ENCODE results near the gene SLC2A4RG. TPM values are rescaled to one million over a fixed set of nuclear protein-coding genes. Genes with fewer than 3 reads are reported as not detected.

SLC2A4RG gene, protein sequence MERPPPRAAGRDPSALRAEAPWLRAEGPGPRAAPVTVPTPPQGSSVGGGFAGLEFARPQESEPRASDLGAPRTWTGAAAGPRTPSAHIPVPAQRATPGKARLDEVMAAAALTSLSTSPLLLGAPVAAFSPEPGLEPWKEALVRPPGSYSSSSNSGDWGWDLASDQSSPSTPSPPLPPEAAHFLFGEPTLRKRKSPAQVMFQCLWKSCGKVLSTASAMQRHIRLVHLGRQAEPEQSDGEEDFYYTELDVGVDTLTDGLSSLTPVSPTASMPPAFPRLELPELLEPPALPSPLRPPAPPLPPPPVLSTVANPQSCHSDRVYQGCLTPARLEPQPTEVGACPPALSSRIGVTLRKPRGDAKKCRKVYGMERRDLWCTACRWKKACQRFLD
- total RNA-seq = 10 to 100 TPM; 24.7 to 37.2 TPM

DNA sequence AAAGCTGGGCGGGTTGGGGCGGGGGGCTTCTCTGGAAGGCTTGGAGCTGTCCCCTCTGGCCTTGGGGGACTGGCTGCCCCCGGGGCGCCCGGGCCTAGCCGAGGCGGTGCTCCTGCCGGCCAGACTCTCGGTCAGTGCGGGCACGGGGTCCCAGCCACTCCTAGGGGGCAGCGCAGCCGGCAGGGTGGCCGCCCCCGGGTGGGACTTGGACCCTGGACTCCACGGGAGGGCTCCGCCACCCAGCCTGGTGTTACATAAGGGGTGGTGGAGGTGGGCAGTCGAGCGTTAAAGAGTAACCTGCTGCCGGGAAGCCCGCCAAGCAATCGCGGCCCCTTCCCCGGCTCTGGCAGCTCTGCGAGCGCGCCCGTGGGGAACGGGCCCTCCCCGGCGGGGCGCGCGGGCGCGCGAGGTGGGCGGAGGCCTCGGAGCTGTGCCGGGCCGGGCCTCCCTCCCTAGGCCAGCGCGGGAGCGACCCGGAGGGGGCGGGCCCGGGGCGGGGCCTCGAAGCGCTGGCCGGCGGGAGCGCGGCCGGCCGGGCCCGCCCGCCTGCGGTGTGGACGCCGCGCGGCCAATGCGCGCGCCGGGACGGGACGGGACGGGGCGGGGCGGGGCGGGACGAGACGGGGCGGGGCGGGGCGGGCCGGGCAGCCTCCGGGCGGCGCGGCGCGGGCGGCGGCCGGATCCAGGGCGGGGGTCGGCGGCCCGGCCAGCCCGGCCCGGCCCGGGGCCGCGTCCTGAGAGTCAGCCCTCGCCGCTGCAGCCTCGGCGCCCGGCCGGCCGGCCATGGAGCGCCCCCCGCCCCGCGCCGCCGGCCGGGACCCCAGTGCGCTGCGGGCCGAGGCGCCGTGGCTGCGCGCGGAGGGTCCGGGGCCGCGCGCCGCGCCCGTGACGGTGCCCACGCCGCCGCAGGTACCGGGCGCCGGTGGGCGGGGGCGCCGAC is at the start of gene SLC2A4RG:
Gene SLC2A4RG, plus strand, starts transcription at position 647 of the 940 bp plus-strand sequence. Its CDS starts 137 bp downstream, at position 784.
- DNase-seq (ENCODE audit: low spot score in 2 of 2) (peak; percentile 71 to 78), ATAC-seq (peak; percentile 71 to 72)
- Mint-ChIP-seq H3K36me3 (no peaks in the 10 kb centered on the region), H3K27ac (no peak within 1 kb of the TSS), H3K9me3 (no peaks in the 10 kb centered on the region)

DNA sequence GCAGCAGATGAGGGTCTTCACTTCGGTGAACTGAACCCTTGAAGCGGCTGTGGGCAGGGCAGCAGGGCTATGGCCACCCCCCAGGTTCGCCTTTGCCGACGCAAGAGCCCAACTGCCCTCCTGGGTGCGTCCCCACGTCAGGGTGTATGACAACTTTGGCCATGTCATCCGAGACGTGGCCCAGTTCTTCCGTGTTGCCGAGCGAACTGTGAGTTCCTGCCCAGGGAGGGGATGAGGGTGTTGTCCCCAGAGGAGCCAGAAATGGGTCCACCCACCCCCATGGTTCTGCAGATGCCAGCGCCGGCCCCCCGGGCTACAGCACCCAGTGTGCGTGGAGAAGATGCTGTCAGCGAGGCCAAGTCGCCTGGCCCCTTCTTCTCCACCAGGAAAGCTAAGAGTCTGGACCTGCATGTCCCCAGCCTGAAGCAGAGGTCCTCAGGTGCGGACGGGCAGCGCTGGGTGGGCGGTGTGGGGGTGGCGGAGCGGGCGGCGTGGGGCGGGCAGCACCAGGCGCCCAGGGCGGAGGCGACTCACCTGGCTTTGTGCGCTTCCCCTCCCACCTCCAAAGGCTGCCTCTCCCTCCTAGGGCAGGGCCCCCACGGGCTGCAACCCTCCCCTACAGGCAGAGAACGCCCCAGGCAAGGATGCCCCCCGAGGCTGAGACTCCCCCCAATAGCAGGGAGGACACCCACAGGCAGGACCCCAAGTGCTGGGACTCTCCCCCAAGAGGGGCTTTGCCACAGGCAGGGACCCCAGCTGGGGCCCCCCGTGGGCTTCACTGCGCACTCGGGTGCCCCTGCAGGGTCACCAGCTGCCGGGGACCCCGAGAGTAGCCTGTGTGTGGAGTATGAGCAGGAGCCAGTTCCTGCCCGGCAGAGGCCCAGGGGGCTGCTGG is 49.3 kb upstream of the SLC2A4RG start:
- H3K9me3 Mint-ChIP-seq = no peaks in the 10 kb centered on the region
- peaks cover 0 to 6% of the 10 kb centered on the region in 2 donors for H3K36me3 Mint-ChIP-seq
- no peak for ATAC-seq
- no peak overlapping the region for H3K27ac Mint-ChIP-seq
- DNase-seq (ENCODE audit: low spot score in 2 of 2) = no peak

DNA sequence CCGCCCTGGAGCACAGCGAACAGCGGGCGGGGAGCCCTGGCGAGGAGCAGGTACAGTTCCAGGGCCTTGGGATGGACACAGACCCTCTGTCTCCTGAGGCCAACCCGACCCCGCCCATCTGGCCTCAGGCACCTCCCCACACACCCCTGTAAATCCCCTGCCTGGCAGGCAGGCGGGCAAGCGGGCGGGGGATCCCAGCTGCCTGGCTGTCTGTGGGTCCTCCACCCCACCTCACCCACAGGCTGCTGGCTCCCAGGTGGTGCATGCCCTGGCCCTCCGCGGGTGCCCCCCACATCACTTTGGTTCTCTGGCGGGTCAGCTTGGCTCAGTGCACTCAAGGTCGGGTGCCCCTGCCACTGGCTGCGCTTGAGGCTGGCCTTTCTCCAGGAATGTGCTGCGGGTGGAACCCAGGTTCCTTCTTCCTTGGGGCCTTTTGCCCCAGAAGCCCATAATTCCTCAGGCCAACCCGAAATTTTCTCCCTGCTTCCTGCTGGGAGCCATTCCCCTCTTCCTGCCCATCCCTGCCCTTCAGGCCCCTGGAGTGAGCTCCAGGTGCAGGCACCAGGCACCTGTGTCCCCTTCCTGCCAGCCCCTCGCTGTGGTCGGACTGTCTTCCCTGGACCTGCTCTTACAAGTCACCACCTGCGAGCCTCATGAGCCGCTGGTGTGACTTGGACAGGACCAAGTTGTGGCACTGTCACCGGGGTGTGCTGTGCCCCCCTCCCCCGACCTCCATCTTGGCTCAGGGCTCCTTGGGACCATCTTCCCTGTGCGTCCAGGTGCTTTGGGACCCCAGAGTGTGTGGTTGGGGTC is 48.5 kb upstream of the SLC2A4RG start:
- Mint-ChIP-seq H3K27ac (peak overlapping the region in 1 of 2 donors; percentile 73), H3K36me3 (peaks cover 0 to 6% of the 10 kb centered on the region in 2 donors), H3K9me3 (no peaks in the 10 kb centered on the region)
- ATAC-seq (no peak), DNase-seq (ENCODE audit: low spot score in 2 of 2) (no peak)

DNA sequence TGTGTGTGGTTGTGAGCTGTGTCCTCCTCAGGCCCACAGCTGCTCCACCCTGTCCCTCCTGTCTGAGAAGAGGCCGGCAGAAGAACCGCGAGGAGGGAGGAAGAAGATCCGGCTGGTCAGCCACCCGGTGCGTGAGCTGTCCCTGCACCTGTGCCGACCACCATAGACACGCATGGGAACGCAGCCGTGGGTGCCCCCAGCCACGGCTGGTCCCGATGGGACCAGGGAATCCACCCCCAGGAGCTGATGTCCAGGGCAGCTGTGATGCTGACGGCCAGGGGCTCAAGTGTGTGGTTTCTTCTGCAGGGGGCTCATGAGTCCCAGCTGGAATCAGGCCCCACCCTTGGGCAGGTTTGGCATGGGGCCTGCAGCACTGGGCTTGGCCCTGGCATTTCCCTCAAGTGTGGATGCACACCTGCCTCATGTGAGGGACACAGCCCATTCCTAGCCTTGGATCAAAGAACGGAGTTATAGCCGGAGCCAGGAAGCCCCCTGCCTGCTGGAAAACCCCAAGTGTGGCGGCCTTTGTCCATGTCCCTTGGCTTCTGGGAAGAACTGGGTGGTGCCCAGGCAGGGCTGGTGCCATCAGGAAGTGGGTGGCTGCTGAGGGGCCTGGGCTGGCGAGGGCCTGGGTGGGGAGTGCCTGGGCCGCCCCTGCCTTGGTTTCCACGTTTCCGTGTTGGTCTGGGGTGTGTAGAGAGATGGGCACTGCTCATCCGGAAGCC is 47.7 kb upstream of the SLC2A4RG start:
- Mint-ChIP-seq H3K36me3 (peaks cover 0 to 6% of the 10 kb centered on the region in 2 donors), H3K27ac (peak overlapping the region; percentile 48 to 73), H3K9me3 (no peaks in the 10 kb centered on the region)
- ATAC-seq (no peak), DNase-seq (ENCODE audit: low spot score in 2 of 2) (no peak)

DNA sequence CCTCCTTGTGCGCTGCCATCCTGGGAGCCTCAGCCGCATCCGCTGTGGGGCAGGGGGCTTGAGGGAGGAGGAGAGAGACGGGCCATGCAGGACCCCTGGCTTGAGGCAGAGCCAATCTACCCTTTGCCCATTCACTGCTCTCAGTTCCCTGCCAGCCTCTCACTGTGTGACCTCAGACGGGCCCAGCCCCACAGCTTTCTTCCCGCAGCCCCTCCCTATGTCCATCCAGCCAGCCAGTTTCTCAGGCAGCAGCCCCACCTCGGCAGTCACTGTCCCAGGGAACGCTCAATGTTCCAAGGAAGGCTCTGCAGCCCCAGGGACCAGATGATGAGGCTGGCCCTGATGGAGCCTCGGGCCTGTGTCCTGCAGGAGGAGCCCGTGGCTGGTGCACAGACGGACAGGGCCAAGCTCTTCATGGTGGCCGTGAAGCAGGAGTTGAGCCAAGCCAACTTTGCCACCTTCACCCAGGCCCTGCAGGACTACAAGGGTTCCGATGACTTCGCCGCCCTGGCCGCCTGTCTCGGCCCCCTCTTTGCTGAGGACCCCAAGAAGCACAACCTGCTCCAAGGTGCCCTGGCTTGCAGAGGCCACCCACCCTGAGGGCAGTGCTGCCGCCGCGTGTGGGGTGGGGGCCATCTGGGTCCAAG is 47.0 kb upstream of the SLC2A4RG start:
- Mint-ChIP-seq H3K27ac (peak overlapping the region in 1 of 2 donors; percentile 48), H3K9me3 (no peaks in the 10 kb centered on the region), H3K36me3 (peaks cover 0 to 6% of the 10 kb centered on the region in 2 donors)
- ATAC-seq = no peak
- DNase-seq (ENCODE audit: low spot score in 2 of 2) = no peak

DNA sequence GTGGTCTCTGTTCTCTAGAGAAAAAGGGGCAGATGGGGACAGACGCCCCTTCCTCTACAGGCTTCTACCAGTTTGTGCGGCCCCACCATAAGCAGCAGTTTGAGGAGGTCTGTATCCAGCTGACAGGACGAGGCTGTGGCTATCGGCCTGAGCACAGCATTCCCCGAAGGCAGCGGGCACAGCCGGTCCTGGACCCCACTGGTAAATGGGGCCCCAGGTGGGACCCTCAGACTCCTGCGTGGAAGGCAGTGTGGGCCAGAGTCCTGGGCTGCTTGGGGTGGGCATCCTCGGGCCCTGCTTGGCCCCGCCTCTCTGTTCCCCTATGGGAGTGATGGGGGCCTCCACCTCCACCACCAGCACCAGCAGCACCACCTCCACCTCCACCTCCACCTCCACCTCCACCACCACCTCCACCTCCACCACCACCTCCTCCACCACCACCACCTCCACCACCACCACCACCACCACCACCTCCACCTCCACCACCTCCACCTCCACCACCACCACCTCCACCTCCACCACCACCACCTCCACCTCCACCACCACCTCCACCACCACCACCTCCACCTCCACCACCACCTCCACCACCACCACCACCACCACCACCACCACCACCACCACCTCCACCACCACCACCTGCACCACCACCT is 46.4 kb upstream of the SLC2A4RG start:
- ATAC-seq (no peak), DNase-seq (ENCODE audit: low spot score in 2 of 2) (no peak)
- Mint-ChIP-seq H3K27ac (peak overlapping the region in 1 of 2 donors; percentile 48), H3K9me3 (no peaks in the 10 kb centered on the region), H3K36me3 (peaks cover 0 to 6% of the 10 kb centered on the region in 2 donors)

DNA sequence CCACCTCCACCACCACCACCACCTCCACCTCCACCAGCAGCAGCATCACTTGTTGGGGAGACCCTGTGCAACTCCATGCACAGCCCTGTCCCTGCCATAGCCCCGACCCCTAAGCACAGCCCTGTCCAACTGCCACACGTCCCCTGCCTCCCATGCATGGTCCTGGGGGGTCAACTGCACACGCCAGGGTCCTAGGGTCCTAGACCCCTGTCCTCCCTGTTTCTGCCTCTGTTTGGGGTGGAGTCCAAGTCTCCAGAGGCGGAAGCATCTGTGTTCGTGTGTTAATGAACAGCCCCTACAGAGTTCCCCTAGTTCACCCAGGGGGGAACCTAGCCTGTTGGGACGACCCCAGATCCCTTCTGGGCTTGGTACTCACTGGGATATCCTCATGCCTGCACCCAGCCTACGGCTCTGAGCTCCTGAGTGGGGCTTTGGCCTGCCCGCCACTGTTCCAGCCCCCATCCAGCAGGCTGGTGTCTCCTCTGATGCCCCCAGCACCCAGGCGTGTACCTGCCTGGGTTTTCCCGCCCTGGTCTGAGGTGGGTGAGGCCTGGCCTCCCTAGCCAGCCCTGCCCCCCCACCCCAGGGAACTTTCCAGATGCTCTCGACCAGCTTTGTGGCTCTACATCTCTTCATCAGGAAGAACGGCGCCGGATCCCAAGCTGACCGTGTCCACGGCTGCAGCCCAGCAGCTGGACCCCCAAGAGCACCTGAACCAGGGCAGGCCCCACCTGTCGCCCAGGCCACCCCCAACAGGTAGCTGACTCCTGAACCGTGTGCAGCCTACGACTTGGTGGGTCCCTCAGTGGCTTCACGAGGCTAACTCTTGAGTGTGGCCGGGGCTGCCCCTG is 45.6 kb upstream of the SLC2A4RG start:
- peaks cover 0 to 6% of the 10 kb centered on the region in 2 donors for H3K36me3 Mint-ChIP-seq
- H3K9me3 Mint-ChIP-seq = no peaks in the 10 kb centered on the region
- H3K27ac Mint-ChIP-seq = peak overlapping the region in 1 of 2 donors; percentile 92
- DNase-seq (ENCODE audit: low spot score in 2 of 2) (no peak), ATAC-seq (no peak)

DNA sequence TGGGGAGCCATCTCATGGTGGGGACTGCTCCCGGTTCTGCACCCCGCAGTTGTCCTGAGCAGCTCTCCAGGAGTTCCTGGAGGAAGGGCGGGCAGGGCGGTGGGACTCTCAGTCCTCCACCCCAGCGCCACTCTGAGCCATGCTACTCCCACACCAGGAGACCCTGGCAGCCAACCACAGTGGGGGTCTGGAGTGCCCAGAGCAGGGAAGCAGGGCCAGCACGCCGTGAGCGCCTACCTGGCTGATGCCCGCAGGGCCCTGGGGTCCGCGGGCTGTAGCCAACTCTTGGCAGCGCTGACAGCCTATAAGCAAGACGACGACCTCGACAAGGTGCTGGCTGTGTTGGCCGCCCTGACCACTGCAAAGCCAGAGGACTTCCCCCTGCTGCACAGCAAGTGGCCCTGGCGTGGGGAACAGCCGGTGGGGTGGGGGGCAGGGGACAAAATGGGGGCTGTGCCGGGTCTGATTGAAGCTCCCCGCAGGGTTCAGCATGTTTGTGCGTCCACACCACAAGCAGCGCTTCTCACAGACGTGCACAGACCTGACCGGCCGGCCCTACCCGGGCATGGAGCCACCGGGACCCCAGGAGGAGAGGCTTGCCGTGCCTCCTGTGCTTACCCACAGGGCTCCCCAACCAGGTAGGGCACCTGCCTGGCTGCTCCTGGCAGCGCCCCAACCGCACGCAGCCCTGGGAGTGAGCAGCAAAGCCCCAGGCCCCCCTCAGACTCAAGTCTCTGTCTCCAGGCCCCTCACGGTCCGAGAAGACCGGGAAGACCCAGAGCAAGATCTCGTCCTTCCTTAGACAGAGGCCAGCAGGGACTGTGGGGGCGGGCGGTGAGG is 44.8 kb upstream of the SLC2A4RG start:
- H3K27ac Mint-ChIP-seq = no peak overlapping the region
- H3K9me3 Mint-ChIP-seq = no peaks in the 10 kb centered on the region
- H3K36me3 Mint-ChIP-seq = peaks cover 0 to 6% of the 10 kb centered on the region in 2 donors
- ATAC-seq (no peak), DNase-seq (ENCODE audit: low spot score in 2 of 2) (no peak)

DNA sequence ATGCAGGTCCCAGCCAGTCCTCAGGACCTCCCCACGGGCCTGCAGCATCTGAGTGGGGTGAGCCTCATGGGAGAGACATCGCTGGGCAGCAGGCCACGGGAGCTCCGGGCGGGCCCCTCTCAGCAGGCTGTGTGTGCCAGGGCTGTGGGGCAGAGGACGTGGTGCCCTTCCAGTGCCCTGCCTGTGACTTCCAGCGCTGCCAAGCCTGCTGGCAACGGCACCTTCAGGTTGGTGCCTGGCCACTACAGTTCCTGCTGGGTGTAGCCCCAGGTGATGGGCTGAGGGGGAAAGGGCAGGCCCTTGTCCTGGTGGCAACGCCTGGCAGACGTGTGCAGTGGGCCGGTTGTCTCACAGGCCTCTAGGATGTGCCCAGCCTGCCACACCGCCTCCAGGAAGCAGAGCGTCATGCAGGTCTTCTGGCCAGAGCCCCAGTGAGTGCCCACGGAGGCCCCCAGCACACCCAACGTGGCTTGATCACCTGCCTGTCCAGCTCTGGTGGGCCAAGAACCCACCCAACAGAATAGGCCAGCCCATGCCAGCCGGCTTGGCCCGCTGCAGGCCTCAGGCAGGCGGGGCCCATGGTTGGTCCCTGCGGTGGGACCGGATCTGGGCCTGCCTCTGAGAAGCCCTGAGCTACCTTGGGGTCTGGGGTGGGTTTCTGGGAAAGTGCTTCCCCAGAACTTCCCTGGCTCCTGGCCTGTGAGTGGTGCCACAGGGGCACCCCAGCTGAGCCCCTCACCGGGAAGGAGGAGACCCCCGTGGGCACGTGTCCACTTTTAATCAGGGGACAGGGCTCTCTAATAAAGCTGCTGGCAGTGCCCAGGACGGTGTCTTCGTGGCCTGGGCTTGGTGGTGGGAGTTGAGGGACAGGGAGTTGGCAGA is 43.9 kb upstream of the SLC2A4RG start:
- Mint-ChIP-seq H3K9me3 (no peaks in the 10 kb centered on the region), H3K36me3 (peaks cover 0 to 6% of the 10 kb centered on the region in 2 donors), H3K27ac (no peak overlapping the region)
- ATAC-seq (no peak), DNase-seq (ENCODE audit: low spot score in 2 of 2) (no peak)

DNA sequence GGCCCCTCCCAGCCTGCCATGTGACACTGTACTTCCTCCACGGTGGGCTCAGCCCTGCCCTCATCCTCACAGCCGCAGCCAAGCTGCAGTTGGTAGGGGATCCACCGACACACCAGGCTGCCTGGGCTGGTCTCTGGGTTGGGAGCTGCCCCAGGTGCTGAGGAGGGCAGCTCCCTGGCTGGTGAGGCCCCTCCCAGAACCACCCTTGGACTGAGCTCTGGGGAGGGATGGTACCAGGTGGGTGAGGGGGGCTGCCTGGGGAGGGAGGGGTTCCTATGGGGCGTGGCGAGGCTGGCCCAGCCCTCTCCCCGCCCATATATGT is 43.3 kb upstream of the SLC2A4RG start:
- Mint-ChIP-seq H3K27ac (no peak overlapping the region), H3K36me3 (peaks cover 0 to 6% of the 10 kb centered on the region in 2 donors), H3K9me3 (no peaks in the 10 kb centered on the region)
- no peak for DNase-seq (ENCODE audit: low spot score in 2 of 2)
- ATAC-seq = peak; percentile 29 to 53

DNA sequence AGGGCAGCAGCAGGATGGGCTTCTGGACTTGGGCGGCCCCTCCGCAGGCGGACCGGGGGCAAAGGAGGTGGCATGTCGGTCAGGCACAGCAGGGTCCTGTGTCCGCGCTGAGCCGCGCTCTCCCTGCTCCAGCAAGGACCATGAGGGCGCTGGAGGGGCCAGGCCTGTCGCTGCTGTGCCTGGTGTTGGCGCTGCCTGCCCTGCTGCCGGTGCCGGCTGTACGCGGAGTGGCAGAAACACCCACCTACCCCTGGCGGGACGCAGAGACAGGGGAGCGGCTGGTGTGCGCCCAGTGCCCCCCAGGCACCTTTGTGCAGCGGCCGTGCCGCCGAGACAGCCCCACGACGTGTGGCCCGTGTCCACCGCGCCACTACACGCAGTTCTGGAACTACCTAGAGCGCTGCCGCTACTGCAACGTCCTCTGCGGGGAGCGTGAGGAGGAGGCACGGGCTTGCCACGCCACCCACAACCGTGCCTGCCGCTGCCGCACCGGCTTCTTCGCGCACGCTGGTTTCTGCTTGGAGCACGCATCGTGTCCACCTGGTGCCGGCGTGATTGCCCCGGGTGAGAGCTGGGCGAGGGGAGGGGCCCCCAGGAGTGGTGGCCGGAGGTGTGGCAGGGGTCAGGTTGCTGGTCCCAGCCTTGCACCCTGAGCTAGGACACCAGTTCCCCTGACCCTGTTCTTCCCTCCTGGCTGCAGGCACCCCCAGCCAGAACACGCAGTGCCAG is 42.8 kb upstream of the SLC2A4RG start, which contains the start of gene TNFRSF6B:
Gene TNFRSF6B, plus strand, starts transcription at position 25 of the 729 bp plus-strand sequence. Its CDS starts 116 bp downstream, at position 141.
- H3K9me3 Mint-ChIP-seq = no peaks in the 10 kb centered on the region
- ATAC-seq (peak; percentile 3 to 15), DNase-seq (ENCODE audit: low spot score in 2 of 2) (no peak)
- peaks cover 0 to 6% of the 10 kb centered on the region in 2 donors for H3K36me3 Mint-ChIP-seq
- H3K27ac Mint-ChIP-seq = peak within 1 kb of the TSS in 1 of 2 donors; percentile 42
